Activated naive CD4-positive, alpha-beta T cell treated with anti-CD3 and anti-CD28 coated beads, Interleukin-2, amount 10 ng/mL, durations not matched to agents 7 days and 5 days (primary cell): ENCODE data around the gene SLC9A9.

Experiments used
- CTCF ChIA-PET: fragments of 350-600 bp; sonication (Branson Sonifier 250); formaldehyde crosslinking; loops from one replicate; lab custom pipeline; 2021; ENCODE audit warnings: antibody characterized with exemption; lab: Charles Lee
- DNase-seq: peaks from one replicate; pipeline ENCODE4 v3.0.0-alpha.2; 2020
- H3K27ac Mint-ChIP-seq: one replicate; pipeline ENCODE4 v1.8.0; 2021; ENCODE audit warnings: mild to moderate bottlenecking, moderate library complexity, mixed read lengths
- H3K27me3 Mint-ChIP-seq: one replicate; pipeline ENCODE4 v1.8.0; 2021; ENCODE audit warnings: mild to moderate bottlenecking, mixed read lengths
- H3K36me3 Mint-ChIP-seq: one replicate; pipeline ENCODE4 v1.8.0; 2021; ENCODE audit warnings: mixed read lengths
- H3K4me1 Mint-ChIP-seq: one replicate; pipeline ENCODE4 v1.8.0; 2021; ENCODE audit warnings: mixed read lengths
- H3K4me3 Mint-ChIP-seq: one replicate; pipeline ENCODE4 v1.8.0; 2021; ENCODE audit warnings: mild to moderate bottlenecking, moderate library complexity, mixed read lengths
- H3K9me3 Mint-ChIP-seq: one replicate; pipeline ENCODE4 v1.8.0; 2021; ENCODE audit warnings: mixed read lengths

The SLC9A9 gene

DNA sequence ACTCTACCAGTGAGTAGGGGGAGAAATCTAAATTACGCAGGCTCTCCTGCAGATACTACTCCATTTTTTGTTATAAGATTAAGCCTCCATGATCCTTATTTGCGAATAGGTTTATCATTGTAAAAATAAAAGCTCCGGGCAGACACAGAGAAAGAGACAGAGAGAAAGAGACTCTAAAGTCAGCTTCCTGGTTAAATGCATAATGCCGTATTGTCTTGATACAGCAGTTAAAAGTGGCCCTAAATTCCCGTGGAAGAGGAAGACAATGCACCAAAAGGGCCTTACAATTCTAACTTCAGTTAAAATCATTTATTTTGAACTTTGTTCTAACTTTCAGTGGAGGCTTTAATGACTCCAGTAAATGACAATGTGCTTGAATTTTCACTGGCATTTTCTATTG, 98.3 kb downstream of the SLC9A9 start:
- CTCF ChIA-PET: no interaction called here
- peaks cover 11% of the 10 kb centered on the region for H3K36me3 Mint-ChIP-seq
- peak overlapping the region; percentile 43 for H3K27ac Mint-ChIP-seq
- no peak for DNase-seq
- no peak overlapping the region for H3K4me3 Mint-ChIP-seq
- peaks cover 41% of the 10 kb centered on the region for H3K4me1 Mint-ChIP-seq
- H3K27me3 Mint-ChIP-seq: no peaks in the 10 kb centered on the region
- H3K9me3 Mint-ChIP-seq: no peaks in the 10 kb centered on the region

DNA sequence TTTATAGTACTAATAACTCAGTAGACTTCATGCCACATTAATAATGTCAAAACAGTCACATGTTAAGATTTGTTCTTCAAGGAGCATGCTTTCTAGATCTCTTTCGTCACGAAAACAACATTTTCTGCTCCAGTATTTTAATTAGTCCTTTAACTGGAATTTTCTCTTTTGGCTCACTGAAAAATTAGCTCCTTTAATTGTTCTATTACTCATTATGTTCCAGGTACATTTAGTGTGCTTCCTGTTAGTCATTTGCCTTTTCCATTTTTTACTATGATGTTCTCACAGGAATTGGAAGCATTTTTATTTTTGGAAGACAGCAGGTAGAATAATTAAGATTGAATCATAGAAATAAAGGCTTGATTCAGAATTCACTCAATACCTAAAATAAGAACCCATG, 111.2 kb downstream of the SLC9A9 start:
- CTCF ChIA-PET: no interaction called here
- H3K27ac Mint-ChIP-seq: no peak overlapping the region
- H3K9me3 Mint-ChIP-seq: peaks cover 7% of the 10 kb centered on the region
- no peaks in the 10 kb centered on the region for H3K27me3 Mint-ChIP-seq
- H3K4me3 Mint-ChIP-seq: no peak overlapping the region
- H3K4me1 Mint-ChIP-seq: no peaks in the 10 kb centered on the region
- DNase-seq: no peak
- H3K36me3 Mint-ChIP-seq: peaks cover 2% of the 10 kb centered on the region

DNA sequence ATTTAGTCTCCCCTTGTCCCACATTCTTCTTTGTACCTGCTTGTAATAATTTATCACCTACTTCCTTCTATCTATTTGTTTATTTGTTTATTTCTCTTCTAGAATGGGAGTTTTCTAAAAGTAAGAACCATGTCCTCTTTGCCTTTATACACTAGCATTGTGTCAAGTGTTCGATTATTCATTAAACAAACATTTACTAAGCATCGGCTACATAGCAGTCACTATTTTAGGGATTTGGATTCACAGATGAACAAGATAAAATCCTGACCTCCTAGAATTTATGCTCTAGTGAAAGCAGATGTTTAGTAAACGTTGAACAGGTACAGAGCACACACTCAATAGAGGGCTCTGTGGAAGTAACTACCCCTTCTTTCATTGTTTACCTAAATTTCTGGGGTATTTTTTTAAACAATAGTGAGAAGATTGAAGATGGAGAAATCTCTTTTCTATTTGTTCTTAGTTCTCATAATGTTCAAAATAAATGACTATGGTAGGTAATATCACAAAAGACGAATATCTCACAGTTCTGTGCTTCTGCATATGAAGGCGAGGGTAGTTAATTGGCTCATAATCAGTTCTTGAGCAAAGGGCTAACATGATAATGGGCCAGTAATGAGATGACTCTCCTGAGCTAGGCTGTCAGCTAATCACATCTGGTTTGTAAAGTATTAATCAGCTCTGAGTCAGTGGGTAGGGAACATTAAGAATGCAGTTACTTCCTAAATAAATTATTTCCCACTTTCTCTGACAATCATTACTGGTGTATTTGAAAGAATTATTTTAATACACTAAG, 111.9 kb downstream of the SLC9A9 start:
- Mint-ChIP-seq H3K36me3 (peaks cover 2% of the 10 kb centered on the region), H3K9me3 (peaks cover 6% of the 10 kb centered on the region), H3K4me1 (no peaks in the 10 kb centered on the region), H3K4me3 (no peak overlapping the region), H3K27ac (no peak overlapping the region), H3K27me3 (no peaks in the 10 kb centered on the region)
- CTCF ChIA-PET: no interaction called here
- DNase-seq: no peak

DNA sequence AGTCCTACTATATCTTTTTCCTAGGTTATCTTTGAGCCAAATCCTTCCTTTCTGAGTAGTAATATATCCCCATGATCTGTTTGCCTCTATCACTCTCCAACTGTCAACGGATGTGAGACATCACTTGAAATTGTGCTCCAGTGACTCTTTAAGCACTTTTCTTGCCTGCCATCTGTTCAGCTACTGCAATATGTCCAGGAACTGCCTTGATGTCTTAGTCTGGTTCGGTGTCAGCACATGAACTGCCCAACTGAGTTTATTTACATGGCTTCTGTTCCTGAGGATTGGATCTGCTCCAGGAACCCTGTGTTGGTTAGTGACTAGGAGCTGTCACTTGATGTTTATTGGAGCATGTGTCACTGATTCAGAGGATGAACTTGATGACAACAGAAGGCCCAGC, 116.5 kb downstream of the SLC9A9 start:
- no peak for DNase-seq
- peaks cover 2% of the 10 kb centered on the region for H3K36me3 Mint-ChIP-seq
- no peak overlapping the region for H3K4me3 Mint-ChIP-seq
- no peak overlapping the region for H3K27ac Mint-ChIP-seq
- CTCF ChIA-PET: no interaction called here
- no peaks in the 10 kb centered on the region for H3K27me3 Mint-ChIP-seq
- H3K4me1 Mint-ChIP-seq: no peaks in the 10 kb centered on the region
- H3K9me3 Mint-ChIP-seq: no peaks in the 10 kb centered on the region

DNA sequence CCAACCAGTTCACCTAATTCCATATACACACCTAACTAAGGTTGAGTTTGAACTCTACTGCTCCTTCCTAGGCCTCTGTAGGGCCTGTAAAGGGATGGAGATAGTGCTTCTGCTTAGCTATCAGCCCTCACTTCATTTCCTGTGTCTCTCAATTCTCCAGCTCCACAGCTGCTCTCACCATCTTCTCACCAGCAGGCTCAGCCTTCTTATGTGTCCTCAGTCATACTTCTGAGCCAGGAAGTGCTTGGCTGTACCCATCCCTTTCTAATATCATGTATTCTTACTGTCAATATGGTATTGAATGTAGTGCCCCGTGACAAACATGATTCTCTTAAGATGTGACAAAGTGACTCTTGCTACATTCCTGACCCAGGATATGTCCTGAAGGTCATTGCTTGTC, 116.9 kb downstream of the SLC9A9 start:
- H3K27ac Mint-ChIP-seq: no peak overlapping the region
- H3K36me3 Mint-ChIP-seq: peaks cover 2% of the 10 kb centered on the region
- H3K9me3 Mint-ChIP-seq: no peaks in the 10 kb centered on the region
- DNase-seq: no peak
- no peaks in the 10 kb centered on the region for H3K27me3 Mint-ChIP-seq
- H3K4me3 Mint-ChIP-seq: no peak overlapping the region
- CTCF ChIA-PET: no interaction called here
- H3K4me1 Mint-ChIP-seq: no peaks in the 10 kb centered on the region

DNA sequence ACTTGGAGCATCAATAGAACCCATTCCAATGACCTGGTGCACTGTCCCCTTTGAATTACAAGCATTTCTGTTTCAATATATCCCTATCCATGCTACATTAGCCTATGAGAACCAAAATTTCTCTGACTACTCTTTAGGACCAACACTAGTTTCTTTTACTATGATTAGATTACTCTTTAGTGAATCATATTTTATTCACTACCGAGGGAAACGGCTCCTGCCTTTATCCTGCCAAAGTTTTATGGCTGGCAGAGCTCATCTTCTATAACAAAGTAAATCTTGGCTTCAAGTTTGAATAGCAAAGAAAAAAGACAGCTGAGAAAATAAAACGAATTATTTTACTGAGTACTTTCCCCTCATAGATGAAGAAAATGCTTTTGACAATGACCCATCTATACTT, 120.9 kb downstream of the SLC9A9 start:
- H3K27me3 Mint-ChIP-seq: no peaks in the 10 kb centered on the region
- H3K4me3 Mint-ChIP-seq: no peak overlapping the region
- CTCF ChIA-PET: interaction anchor here (0.6 kb wide), 1 partner anchor 210 kb away, joined by 3 read pairs; no protein-coding TSS in a partner anchor
- no peak for DNase-seq
- peaks cover 6% of the 10 kb centered on the region for H3K9me3 Mint-ChIP-seq
- no peaks in the 10 kb centered on the region for H3K4me1 Mint-ChIP-seq
- no peak overlapping the region for H3K27ac Mint-ChIP-seq
- peaks cover 7% of the 10 kb centered on the region for H3K36me3 Mint-ChIP-seq

DNA sequence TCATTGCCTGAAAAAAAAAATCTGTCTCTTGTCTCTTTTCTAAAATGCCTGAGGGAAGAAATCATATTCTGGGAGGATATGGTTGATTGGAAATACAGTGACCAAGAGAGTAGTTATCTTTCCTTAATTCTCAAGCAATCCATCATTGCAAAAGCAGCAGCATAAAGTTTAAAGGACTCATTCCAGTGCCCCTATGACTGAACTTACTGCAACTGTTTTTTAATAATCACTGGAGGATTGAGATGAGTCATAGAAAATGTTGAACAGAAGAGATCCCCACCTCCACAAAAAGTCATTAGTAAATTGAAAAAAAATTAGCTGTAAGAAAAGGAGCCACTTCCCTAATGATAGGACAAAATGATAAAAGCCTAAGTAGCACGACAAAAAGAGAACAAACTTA, 121.5 kb downstream of the SLC9A9 start:
- H3K4me3 Mint-ChIP-seq: no peak overlapping the region

DNA sequence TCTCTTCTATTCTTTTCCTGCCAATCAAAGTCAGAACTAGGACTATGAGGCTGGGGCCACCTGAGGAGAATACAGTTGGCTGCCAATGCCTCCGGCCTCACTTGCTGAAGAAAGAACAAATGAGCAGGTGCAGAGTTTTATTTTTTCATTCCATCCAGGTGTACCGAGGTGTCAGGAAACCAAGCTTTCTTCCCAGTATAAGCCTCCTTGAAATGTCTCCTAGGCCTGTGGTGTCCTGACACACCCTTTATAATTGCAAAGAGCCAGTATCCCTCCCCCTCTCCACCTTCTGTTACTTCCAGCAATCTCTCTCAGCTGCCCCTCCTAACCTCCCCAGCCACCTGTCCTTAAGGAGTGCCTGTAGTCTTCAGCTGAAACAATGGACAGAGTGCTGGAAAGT, 127.9 kb downstream of the SLC9A9 start:
- H3K27ac Mint-ChIP-seq: no peak overlapping the region
- no peak overlapping the region for H3K4me3 Mint-ChIP-seq
- DNase-seq: no peak
- peaks cover 6% of the 10 kb centered on the region for H3K9me3 Mint-ChIP-seq
- peaks cover 7% of the 10 kb centered on the region for H3K36me3 Mint-ChIP-seq
- CTCF ChIA-PET: no interaction called here
- H3K4me1 Mint-ChIP-seq: no peaks in the 10 kb centered on the region
- H3K27me3 Mint-ChIP-seq: no peaks in the 10 kb centered on the region

More for the DNA sequence above, 121.5 kb downstream of the SLC9A9 start:
- no peaks in the 10 kb centered on the region for H3K27me3 Mint-ChIP-seq
- H3K9me3 Mint-ChIP-seq: peaks cover 6% of the 10 kb centered on the region
- CTCF ChIA-PET: interaction anchor here (0.6 kb wide), 1 partner anchor 211 kb away, joined by 3 read pairs; no protein-coding TSS in a partner anchor
- no peaks in the 10 kb centered on the region for H3K4me1 Mint-ChIP-seq
- H3K36me3 Mint-ChIP-seq: peaks cover 7% of the 10 kb centered on the region
- DNase-seq: no peak
- H3K27ac Mint-ChIP-seq: no peak overlapping the region

DNA sequence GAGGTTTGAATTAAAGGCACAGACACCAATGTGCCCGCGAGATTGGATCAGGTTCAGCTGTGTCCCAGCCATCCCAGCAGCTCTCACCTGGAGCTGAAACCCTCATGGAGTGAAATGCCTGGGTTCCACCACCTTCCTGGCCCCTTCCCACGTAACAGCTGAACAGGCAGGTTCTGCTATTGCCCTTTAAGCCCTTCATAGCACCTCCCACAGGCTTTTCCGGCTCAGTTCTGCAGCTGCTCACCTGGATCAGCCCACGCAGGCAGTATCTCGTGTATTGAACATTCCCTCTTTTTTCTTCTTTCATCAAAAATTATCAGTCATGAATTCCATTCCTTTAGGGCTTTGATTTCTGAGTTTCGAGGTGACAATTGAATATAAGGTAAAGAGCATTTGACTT, 129.8 kb downstream of the SLC9A9 start:
- Mint-ChIP-seq H3K36me3 (peaks cover 3% of the 10 kb centered on the region), H3K27me3 (no peaks in the 10 kb centered on the region), H3K4me3 (no peak overlapping the region), H3K4me1 (no peaks in the 10 kb centered on the region), H3K27ac (no peak overlapping the region), H3K9me3 (peaks cover 2% of the 10 kb centered on the region)
- CTCF ChIA-PET: interaction anchor here (0.7 to 0.8 kb wide), 2 partner anchors 604 to 752 kb away, joined by 3 read pairs; no protein-coding TSS in a partner anchor
- no peak for DNase-seq

DNA sequence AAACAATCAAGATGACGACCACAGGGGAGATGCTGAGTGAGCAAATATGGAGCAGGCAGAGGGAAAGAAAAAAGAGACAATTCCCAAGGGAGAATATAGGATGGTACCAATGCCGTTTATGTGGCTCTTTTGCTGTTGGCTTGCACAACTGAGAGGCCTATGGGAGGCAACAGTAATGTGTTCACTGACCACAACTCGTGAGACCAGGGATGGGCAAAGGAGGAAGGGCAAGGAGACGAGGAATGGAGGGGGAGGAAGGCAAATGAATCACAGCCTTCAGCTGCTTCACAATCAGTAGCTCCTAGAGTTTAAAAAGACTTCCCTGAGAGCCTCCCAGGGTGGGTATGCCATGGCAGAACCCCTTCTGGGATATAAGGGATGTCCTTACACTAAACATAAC, 131.5 kb downstream of the SLC9A9 start:
- H3K4me3 Mint-ChIP-seq: no peak overlapping the region
- CTCF ChIA-PET: no interaction called here
- H3K9me3 Mint-ChIP-seq: no peaks in the 10 kb centered on the region
- H3K27ac Mint-ChIP-seq: no peak overlapping the region
- H3K4me1 Mint-ChIP-seq: peaks cover 7% of the 10 kb centered on the region
- no peaks in the 10 kb centered on the region for H3K36me3 Mint-ChIP-seq
- no peaks in the 10 kb centered on the region for H3K27me3 Mint-ChIP-seq
- no peak for DNase-seq

DNA sequence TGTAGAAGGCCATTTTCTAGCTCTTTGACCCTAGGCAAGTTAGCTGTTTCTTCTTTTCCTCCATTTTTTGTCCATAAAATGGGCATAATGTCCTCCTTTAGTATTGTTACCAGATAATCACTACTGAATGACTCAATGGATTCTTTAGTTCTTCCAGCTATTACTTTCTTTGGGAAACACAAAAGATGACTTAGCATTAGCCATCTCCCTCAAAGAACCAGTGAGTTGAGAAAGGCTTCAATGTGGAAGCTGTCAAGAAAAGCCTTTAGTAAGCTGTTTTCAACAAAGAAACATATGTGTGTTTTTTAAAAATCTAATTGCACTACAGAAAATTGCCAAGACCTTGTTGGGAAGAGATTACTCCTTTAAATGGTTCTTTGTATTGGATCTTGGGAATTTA, 135.7 kb downstream of the SLC9A9 start:
- H3K27me3 Mint-ChIP-seq: no peaks in the 10 kb centered on the region
- no peak overlapping the region for H3K4me3 Mint-ChIP-seq
- CTCF ChIA-PET: no interaction called here

DNA sequence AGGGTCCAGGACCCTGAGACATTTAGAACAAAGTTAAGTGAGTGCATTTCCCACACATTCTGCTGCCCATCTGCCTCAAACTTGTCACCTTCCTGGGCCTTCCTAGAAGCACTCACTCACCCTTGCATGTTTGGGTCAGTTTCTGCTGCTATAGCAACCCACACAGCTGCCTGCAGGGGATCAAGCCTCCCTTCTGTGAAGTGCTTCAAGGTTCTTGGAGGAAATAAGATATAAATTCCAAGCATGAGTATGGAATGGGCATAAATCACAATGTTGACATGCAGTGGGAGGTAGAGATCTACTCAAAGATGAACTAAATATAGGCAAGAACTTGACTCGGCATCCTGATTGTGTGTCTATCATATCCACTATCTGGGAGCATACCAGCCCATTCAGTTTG, 140.4 kb downstream of the SLC9A9 start:
- H3K36me3 Mint-ChIP-seq: no peaks in the 10 kb centered on the region
- H3K4me3 Mint-ChIP-seq: no peak overlapping the region
- H3K27ac Mint-ChIP-seq: no peak overlapping the region
- CTCF ChIA-PET: no interaction called here
- DNase-seq: no peak
- no peaks in the 10 kb centered on the region for H3K27me3 Mint-ChIP-seq
- no peaks in the 10 kb centered on the region for H3K9me3 Mint-ChIP-seq
- H3K4me1 Mint-ChIP-seq: peaks cover 6% of the 10 kb centered on the region

More for the DNA sequence above, 135.7 kb downstream of the SLC9A9 start:
- peaks cover 7% of the 10 kb centered on the region for H3K4me1 Mint-ChIP-seq
- H3K27ac Mint-ChIP-seq: no peak overlapping the region
- H3K36me3 Mint-ChIP-seq: no peaks in the 10 kb centered on the region
- no peaks in the 10 kb centered on the region for H3K9me3 Mint-ChIP-seq
- DNase-seq: no peak

DNA sequence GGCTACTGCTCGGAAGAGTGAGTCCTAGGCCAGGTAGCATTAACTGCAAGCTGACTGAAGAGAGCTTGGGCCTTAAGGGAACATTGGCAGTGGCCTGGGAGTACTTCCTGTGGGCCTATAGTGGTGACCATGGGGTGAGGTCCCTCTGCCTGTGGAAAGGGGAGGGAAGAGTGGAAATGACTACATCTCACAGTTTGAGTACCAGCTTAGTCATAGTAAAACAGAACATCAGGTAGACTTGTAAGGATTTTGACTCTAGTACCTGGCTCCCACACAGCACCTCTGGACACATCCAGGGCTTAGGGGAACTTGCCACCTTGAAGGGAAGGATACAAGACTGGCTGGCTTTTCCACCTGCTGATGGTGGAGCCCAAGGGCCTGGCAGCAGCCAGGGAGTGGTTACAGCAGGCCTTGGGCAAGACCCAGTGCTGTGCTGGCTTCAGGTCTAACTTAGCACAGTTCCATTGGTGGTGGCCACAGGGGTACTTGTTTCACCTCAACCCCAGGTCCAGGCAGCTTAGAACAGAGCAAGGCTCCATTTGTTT, 147.8 kb downstream of the SLC9A9 start:
- Mint-ChIP-seq H3K4me1 (no peaks in the 10 kb centered on the region), H3K9me3 (no peaks in the 10 kb centered on the region), H3K27me3 (no peaks in the 10 kb centered on the region), H3K27ac (no peak overlapping the region), H3K36me3 (no peaks in the 10 kb centered on the region), H3K4me3 (no peak overlapping the region)
- CTCF ChIA-PET: interaction anchor here (1.6 kb wide), 1 partner anchor 52 kb away, joined by 3 read pairs; no protein-coding TSS in a partner anchor
- no peak for DNase-seq

DNA sequence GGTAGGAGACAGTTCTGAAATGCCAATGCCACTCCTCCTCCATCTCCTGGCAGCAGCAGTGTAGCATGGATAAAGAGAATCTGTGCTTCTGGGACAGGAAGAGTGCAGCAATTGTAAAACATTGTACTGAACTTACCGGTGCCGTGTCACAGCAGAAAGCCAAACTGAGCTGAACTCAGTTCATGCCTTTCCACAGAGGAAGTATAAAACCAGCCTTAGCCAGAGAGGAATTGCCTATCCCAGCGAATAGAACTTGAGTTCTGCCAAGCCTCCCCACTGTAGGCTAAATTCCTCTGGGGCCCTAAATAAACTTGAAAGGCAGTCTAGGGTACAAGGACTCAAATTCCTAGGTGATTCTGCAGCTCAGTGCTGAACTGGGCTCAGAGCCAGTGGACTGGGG, 148.8 kb downstream of the SLC9A9 start:
- H3K27ac Mint-ChIP-seq: no peak overlapping the region
- H3K9me3 Mint-ChIP-seq: no peaks in the 10 kb centered on the region
- no peaks in the 10 kb centered on the region for H3K4me1 Mint-ChIP-seq
- H3K4me3 Mint-ChIP-seq: no peak overlapping the region
- CTCF ChIA-PET: interaction anchor here (1.6 kb wide), 1 partner anchor 53 kb away, joined by 3 read pairs; no protein-coding TSS in a partner anchor
- DNase-seq: no peak
- H3K27me3 Mint-ChIP-seq: no peaks in the 10 kb centered on the region
- no peaks in the 10 kb centered on the region for H3K36me3 Mint-ChIP-seq
